ENCODE measurements around the gene TAS2R50.

TAS2R50 gene

GRCh38 chr12:10957741-10958140, 29.0 kb downstream of the TAS2R50 start:
- no peak for DNase-seq (ENCODE audit: extremely low read depth, low read depth)

GRCh38 chr12:10956085-10956484, 30.6 kb downstream of the TAS2R50 start:
- DNase-seq (ENCODE audit: extremely low read depth, low read depth) = no peak
- no peak for TF ChIP-seq CTCF (IDR thresholded peaks at IDR 0.05; ENCODE audit: low read depth, low read length)

More at GRCh38 chr12:10957741-10958140, 29.0 kb downstream of the TAS2R50 start:
- TF ChIP-seq CTCF (IDR thresholded peaks at IDR 0.05; ENCODE audit: low read depth, low read length) = no peak

GRCh38 chr12:10952645-10953044, 34.1 kb downstream of the TAS2R50 start:
- DNase-seq (ENCODE audit: extremely low read depth, low read depth) = no peak
- no peak for TF ChIP-seq CTCF (IDR thresholded peaks at IDR 0.05; ENCODE audit: low read depth, low read length)

- TF ChIP-seq CTCF (IDR thresholded peaks at IDR 0.05; ENCODE audit: low read depth, low read length) = no peak
- no peak for DNase-seq (ENCODE audit: extremely low read depth, low read depth)
Observed at GRCh38 chr12:10943167-10943566, 43.5 kb downstream of the TAS2R50 start.

- no peak for DNase-seq (ENCODE audit: extremely low read depth, low read depth)
- no peak for TF ChIP-seq CTCF (IDR thresholded peaks at IDR 0.05; ENCODE audit: low read depth, low read length)
Observed at GRCh38 chr12:10941916-10942607, 44.6 kb downstream of the TAS2R50 start.

- no peak for DNase-seq (ENCODE audit: extremely low read depth, low read depth)
- TF ChIP-seq CTCF (IDR thresholded peaks at IDR 0.05; ENCODE audit: low read depth, low read length) = no peak
Observed at GRCh38 chr12:10941369-10941768, 45.3 kb downstream of the TAS2R50 start.

GRCh38 chr12:10940389-10940788, 46.3 kb downstream of the TAS2R50 start:
- TF ChIP-seq CTCF (IDR thresholded peaks at IDR 0.05; ENCODE audit: low read depth, low read length) = no peak
- no peak for DNase-seq (ENCODE audit: extremely low read depth, low read depth)

Measured in AG09319 (cell line).